Breast epithelium (tissue), 4 donors: ENCODE measurements around the gene FOXP3. TPM values are rescaled to one million over a fixed set of nuclear protein-coding genes. Genes with fewer than 3 reads are reported as not detected.

ENCODE experiments used
- DNase-seq, 2 donors: peaks; one replicate each; pipeline ENCODE4 v3.0.0-alpha.2; 2019; ENCODE audit warnings: low spot score in 2 of 2
- H3K27ac ChIP-seq, 2 donors: fragments of 200-600 bp; sonication (generic) in 1 of 2; one replicate each; pipeline ENCODE4 v1.5.1; 2016 to 2019; ENCODE audit warnings: mild to moderate bottlenecking in 1 of 2
- H3K27me3 ChIP-seq, 2 donors: fragments of 200-600 bp; sonication (generic) in 1 of 2; one replicate each; pipeline versions ENCODE4 v1.5.1 to v1.6.0; 2017 to 2019; ENCODE audit warnings: control low read depth in 1 of 2, mild to moderate bottlenecking in 1 of 2
- H3K36me3 ChIP-seq: fragments of 200-600 bp; one replicate; pipeline ENCODE4 v1.5.1; 2019
- H3K4me1 ChIP-seq, 2 donors: fragments of 200-600 bp; sonication (generic); one replicate each; pipeline ENCODE4 v1.5.1; 2016 to 2019; ENCODE audit warnings: control low read depth in 1 of 2
- H3K4me3 ChIP-seq, 3 donors: fragments of 200-600 bp; sonication (generic); 1 replicate in 2 of 3; 2 replicates in 1 of 3; pipeline ENCODE4 v1.5.1; 2016 to 2019; ENCODE audit warnings: mild to moderate bottlenecking in 3 of 3, moderate library complexity in 2 of 3
- H3K9me3 ChIP-seq, 2 donors: fragments of 200-600 bp; sonication (generic) in 1 of 2; one replicate each; pipeline ENCODE4 v1.5.1; 2016 to 2019; ENCODE audit warnings: control low read depth in 1 of 2
- POLR2A ChIP-seq: fragments of 450-650 bp; IDR thresholded peaks from one replicate; pipeline ENCODE4 v1.6.1; 2016; ENCODE audit warnings: antibody characterized with exemption, mild to moderate bottlenecking, moderate library complexity
- POLR2AphosphoS5 ChIP-seq, 3 donors: sonication (generic); formaldehyde crosslinking; IDR thresholded peaks; one replicate each; pipeline ENCODE4 v1.6.1; 2017; ENCODE audit warnings: antibody characterized with exemption in 3 of 3
- intact Hi-C: fragments of 100-400 bp; cut with DNase I; formaldehyde crosslinking; loops from one replicate; pipeline ENCODE4 v1.15.1; 2023; ENCODE audit warnings: low total_unique reads
- total RNA-seq, 3 donors: library from RNA; depleted of rRNA; stranded (reverse); fragments of >200 nt; gene quantifications; one replicate each; pipeline ENCODE4 v1.1.0, GENCODE V29; 2016
- TF ChIP-seq, protein P1 (sequence below), 3 donors: fragments of 450-650 bp; IDR thresholded peaks; one replicate each; pipeline ENCODE4 v1.5.1; 2016 to 2017; ENCODE audit warnings: antibody characterized with exemption in 3 of 3, mild to moderate bottlenecking in 3 of 3, moderate library complexity in 3 of 3

The FOXP3 gene
- total RNA-seq, 3 donors from 2014 or later: 0.16 TPM; not detected in 2

DNA sequence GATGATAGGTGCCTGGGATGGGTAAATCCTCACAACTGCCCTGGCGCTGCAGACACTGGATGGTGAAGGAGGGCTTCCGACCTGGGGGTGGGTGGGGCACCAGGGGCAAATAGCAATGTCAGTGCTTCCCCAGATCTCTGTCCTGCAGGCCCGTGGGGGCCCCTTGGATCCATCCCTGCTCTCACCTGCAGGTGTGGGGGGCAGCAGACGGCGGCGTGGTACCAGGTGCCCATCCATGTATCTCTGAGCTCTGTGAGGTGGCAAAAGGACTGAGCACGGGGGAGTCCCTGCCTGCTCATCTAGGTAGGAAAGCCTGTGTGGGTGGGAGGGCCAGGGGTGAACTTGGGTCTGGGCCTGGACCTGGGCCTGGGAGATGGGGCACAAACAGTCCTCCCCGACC, 58.0 kb downstream of the FOXP3 start:
- peaks cover 0 to 71% of the 10 kb centered on the region in 2 donors for H3K27me3 ChIP-seq
- TF ChIP-seq, protein P1, sequence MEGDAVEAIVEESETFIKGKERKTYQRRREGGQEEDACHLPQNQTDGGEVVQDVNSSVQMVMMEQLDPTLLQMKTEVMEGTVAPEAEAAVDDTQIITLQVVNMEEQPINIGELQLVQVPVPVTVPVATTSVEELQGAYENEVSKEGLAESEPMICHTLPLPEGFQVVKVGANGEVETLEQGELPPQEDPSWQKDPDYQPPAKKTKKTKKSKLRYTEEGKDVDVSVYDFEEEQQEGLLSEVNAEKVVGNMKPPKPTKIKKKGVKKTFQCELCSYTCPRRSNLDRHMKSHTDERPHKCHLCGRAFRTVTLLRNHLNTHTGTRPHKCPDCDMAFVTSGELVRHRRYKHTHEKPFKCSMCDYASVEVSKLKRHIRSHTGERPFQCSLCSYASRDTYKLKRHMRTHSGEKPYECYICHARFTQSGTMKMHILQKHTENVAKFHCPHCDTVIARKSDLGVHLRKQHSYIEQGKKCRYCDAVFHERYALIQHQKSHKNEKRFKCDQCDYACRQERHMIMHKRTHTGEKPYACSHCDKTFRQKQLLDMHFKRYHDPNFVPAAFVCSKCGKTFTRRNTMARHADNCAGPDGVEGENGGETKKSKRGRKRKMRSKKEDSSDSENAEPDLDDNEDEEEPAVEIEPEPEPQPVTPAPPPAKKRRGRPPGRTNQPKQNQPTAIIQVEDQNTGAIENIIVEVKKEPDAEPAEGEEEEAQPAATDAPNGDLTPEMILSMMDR (IDR thresholded peaks at IDR 0.05): no peak
- TF ChIP-seq POLR2AphosphoS5 (IDR thresholded peaks at IDR 0.05) (no peak), POLR2A (no peak)
- H3K4me1 ChIP-seq: no peaks in the 10 kb centered on the region
- DNase-seq: no peak
- no peak overlapping the region for H3K4me3 ChIP-seq
- no peaks in the 10 kb centered on the region for H3K36me3 ChIP-seq
- H3K27ac ChIP-seq: no peak overlapping the region
- intact Hi-C loops: no loop called here
- no peaks in the 10 kb centered on the region for H3K9me3 ChIP-seq

DNA sequence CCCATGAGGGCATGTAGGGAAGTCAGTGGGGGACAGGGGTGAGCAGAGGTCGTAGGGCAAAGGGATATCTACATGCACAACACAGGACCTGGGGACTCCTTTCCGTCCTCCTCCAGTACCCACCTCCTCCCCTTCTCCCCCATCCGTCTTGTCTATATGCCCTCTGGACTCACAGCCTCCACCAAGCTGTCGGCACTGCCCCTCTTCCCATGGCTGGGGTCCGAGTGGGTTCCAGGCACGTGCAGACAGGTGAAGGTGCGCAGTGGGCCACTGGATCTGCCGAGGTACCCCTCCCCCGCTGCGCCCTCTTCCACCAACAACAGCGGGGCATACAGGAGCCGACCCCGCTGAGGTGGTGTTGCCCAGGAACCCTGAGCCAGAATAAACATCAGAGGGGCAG, 59.1 kb downstream of the FOXP3 start:
- Histone ChIP-seq H3K27me3 (peaks cover 0 to 60% of the 10 kb centered on the region in 2 donors), H3K36me3 (no peaks in the 10 kb centered on the region), H3K27ac (no peak overlapping the region), H3K9me3 (no peaks in the 10 kb centered on the region), H3K4me1 (no peaks in the 10 kb centered on the region), H3K4me3 (no peak overlapping the region)
- TF ChIP-seq POLR2A: no peak
- TF ChIP-seq POLR2AphosphoS5 (IDR thresholded peaks at IDR 0.05): no peak
- TF ChIP-seq, protein P1 (IDR thresholded peaks at IDR 0.05): no peak
- intact Hi-C loops: no loop called here
- DNase-seq: no peak

DNA sequence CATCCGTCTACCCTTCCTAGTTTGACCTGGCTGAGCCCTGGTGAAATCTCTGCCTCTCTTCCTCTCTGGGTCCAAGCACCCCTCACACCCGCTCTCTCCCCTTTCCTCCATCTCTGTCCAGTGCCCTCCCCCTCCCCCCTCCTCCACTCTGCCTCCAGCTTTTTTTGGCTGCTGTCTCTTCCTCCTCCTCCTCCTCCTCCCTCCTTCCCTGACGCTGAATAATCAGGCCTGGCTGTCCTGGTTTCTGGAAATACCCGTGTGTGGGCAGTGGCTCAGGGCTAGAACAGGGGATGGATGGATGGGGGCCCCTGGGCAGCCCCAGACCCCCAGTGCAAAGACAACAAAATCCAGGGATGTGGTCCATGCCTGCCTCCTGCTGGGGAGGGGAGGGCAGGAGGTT, 59.8 kb downstream of the FOXP3 start:
- no peak overlapping the region for H3K27ac ChIP-seq
- no peaks in the 10 kb centered on the region for H3K36me3 ChIP-seq
- H3K27me3 ChIP-seq: peaks cover 0 to 61% of the 10 kb centered on the region in 2 donors
- H3K9me3 ChIP-seq: no peaks in the 10 kb centered on the region
- intact Hi-C loops: no loop called here
- no peak for DNase-seq
- H3K4me3 ChIP-seq: no peak overlapping the region
- TF ChIP-seq POLR2AphosphoS5 (IDR thresholded peaks at IDR 0.05) (no peak), POLR2A (no peak)
- TF ChIP-seq, protein P1 (IDR thresholded peaks at IDR 0.05): no peak
- H3K4me1 ChIP-seq: no peaks in the 10 kb centered on the region

DNA sequence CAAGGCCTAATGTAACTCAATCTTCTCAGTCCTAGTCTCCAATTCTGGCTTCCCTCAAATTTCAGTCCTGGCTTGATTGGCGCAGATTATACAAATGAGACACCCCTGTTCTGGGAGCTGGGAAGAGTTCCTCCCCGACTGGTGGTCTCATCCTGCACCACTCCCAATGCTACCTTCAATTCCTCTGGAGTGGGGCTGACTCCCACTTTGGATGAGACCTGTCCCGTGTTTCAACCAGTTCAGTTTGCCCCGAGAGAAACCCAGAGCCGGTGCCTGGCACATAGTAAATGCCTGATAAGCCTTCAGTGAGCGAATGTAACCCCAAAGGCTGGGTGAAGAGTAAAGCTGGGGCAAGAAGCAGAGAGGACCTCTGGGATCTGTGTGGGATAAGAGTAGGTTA, 60.5 kb downstream of the FOXP3 start:
- Histone ChIP-seq H3K4me1 (no peaks in the 10 kb centered on the region), H3K4me3 (no peak overlapping the region), H3K9me3 (no peaks in the 10 kb centered on the region), H3K27me3 (peaks cover 0 to 56% of the 10 kb centered on the region in 2 donors), H3K27ac (no peak overlapping the region), H3K36me3 (no peaks in the 10 kb centered on the region)
- no peak for DNase-seq
- intact Hi-C loops: no loop called here
- TF ChIP-seq, protein P1 (IDR thresholded peaks at IDR 0.05): no peak
- TF ChIP-seq POLR2AphosphoS5 (IDR thresholded peaks at IDR 0.05) (no peak), POLR2A (no peak)

DNA sequence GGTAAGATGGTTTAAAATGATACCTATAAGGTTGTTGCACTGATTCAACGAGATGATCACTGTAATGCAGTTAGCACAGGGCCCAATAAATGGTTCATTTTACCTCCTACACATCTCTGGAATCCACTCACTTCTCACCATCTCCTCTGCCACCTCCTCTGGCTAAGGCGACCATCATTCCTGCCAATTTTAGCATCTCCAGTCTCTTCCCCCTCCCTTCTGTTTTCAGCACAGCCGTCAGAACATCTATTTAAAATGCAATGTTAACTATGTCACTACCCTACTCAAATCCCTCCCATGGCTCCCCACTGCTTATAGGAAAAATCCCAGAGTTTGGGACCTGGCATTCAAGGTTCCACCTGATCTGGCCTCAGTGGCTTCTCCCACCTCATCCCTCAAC, 61.0 kb downstream of the FOXP3 start:
- Histone ChIP-seq H3K9me3 (no peaks in the 10 kb centered on the region), H3K27ac (no peak overlapping the region), H3K4me3 (no peak overlapping the region), H3K4me1 (no peaks in the 10 kb centered on the region), H3K27me3 (peaks cover 0 to 56% of the 10 kb centered on the region in 2 donors), H3K36me3 (no peaks in the 10 kb centered on the region)
- no peak for DNase-seq
- intact Hi-C loops: no loop called here
- no peak for TF ChIP-seq POLR2AphosphoS5 (IDR thresholded peaks at IDR 0.05)
- no peak for TF ChIP-seq POLR2A
- TF ChIP-seq, protein P1 (IDR thresholded peaks at IDR 0.05): no peak
